22Rv1 (cell line): ENCODE results near the gene SYCE1L.
"Not testable (repeated sequence)": the region's sequence is repeated elsewhere in the genome, so short reads cannot be mapped to it uniquely, and the experiment has no call there.

Source experiments
- H3K27ac ChIP-seq: fragments of 450-650 bp; 2 replicates; pipeline ENCODE4 v1.5.1; 2017
- ZFX ChIP-seq: fragments of 450-650 bp; IDR thresholded peaks from 2 replicates; pipeline ENCODE4 v1.6.1; 2017; ENCODE audit warnings: antibody characterized with exemption, borderline replicate concordance
- TF ChIP-seq, protein P1 (sequence below): fragments of 450-650 bp; IDR thresholded peaks from 2 replicates; pipeline ENCODE4 v1.5.1; 2017; ENCODE audit warnings: mild to moderate bottlenecking

SYCE1L gene

DNA sequence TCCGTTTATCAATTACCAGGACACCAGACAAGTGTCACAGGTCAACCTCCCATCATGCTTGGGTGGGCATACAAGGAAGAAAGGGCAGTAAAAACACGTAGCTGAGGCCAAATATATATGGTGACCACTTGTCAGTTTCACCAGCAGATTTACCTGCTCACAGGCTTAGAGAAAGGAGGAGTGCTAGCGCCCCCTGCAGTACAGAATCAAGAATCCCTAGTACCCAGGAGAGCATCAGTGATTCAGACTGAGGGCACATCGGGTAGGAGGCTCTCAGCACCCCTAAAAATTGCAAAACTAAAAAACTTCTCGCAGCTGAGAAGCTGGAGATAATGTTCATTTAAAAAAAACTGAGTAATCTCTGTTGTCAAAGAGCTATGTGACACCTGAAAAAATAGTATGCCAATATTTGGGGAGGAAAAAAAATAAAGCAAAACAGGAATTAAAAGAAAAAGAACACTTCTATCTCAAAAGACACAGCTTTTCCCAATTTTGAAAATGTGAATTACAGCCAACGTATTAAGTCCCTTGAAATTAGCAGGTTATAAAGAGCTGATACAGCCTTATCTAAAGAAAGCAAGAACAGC is 29.5 kb upstream of the SYCE1L start:
- H3K27ac ChIP-seq = no peak overlapping the region
- TF ChIP-seq, protein P1, sequence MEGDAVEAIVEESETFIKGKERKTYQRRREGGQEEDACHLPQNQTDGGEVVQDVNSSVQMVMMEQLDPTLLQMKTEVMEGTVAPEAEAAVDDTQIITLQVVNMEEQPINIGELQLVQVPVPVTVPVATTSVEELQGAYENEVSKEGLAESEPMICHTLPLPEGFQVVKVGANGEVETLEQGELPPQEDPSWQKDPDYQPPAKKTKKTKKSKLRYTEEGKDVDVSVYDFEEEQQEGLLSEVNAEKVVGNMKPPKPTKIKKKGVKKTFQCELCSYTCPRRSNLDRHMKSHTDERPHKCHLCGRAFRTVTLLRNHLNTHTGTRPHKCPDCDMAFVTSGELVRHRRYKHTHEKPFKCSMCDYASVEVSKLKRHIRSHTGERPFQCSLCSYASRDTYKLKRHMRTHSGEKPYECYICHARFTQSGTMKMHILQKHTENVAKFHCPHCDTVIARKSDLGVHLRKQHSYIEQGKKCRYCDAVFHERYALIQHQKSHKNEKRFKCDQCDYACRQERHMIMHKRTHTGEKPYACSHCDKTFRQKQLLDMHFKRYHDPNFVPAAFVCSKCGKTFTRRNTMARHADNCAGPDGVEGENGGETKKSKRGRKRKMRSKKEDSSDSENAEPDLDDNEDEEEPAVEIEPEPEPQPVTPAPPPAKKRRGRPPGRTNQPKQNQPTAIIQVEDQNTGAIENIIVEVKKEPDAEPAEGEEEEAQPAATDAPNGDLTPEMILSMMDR = peak; percentile 86
- no peak for TF ChIP-seq ZFX

DNA sequence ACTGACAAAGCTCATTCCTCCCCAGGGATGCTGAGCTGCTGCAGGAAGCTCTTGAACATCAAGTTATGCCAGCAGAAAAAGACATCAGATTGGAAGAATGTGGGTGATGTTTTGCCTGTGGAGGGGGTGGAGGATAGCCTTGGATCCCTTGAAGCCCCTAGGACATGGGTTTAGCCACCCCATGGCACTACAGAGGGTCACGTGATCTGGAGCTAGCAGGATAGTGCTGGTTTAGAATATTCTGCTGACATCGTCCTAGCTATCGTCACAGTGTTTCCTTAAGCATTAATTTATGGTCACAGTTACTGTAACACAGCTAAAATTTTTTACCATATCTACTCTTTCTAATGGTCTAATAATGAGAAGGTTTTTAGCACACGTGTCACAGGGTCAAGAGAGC is 28.4 kb upstream of the SYCE1L start:
- TF ChIP-seq, protein P1 = no peak
- no peak for TF ChIP-seq ZFX

DNA sequence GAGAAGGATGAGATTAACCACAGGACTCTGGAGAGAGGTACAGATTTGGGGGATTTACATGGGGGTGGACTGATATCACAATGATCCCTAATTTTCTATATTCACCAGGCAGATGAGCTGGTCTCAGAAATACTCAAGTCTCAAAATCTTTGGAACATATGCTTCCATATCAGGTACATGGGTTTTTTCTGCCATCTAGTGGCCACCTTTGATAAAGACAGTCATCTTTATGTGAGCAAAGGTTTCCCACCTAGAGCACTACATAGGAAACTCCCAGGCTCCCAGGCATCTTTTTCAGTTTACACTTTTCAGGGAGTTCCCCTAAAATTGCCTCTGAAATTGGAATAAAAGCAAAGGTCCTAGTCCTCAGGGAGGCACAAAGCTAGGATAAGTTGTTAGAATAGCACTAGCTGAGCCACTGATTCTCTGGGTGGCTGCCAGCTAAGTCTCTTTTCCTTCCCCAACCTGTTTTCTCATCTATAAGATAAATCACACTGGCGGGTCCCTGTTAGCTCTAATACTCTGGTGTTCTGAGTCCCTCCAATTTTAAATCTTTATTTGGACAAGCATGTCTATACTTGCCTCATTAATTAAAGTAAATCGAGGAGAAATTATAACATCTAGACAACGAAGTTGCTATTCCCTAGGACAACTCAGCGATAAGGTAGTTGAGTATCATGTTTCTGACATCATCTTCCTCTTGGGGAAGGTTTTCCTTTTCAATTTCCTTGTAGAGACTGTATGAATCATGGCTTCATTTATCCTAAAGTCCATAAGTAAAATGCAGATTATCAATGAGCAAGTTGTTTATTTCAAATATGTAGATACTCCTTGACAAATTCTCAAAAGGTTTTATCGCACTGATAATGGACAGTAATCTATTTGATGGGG is 27.2 kb upstream of the SYCE1L start:
- TF ChIP-seq ZFX = no peak
- TF ChIP-seq, protein P1 = peak; percentile 85
- H3K27ac ChIP-seq = no peak overlapping the region

More for the DNA sequence above, 28.4 kb upstream of the SYCE1L start:
- H3K27ac ChIP-seq = no peak overlapping the region

DNA sequence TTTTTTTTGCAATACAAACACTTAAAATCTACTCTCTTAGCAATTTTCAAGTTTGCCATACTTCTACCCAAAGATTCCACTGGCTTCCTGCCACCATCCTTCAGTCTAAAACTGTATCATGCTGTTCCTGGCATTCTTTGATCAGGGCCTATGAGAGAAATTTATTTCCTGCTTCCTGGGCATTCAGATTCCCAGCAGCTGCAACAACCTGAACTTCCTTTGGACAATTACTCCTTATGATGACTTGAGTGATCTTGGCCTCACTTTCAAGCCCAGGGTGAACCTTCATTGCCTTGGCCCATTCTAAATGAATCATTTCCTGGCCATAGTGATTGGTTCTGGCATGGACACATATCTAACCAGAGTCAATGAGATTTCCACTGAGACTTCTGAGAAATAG is 26.3 kb upstream of the SYCE1L start:
- TF ChIP-seq, protein P1 = no peak
- TF ChIP-seq ZFX = no peak
- no peak overlapping the region for H3K27ac ChIP-seq

DNA sequence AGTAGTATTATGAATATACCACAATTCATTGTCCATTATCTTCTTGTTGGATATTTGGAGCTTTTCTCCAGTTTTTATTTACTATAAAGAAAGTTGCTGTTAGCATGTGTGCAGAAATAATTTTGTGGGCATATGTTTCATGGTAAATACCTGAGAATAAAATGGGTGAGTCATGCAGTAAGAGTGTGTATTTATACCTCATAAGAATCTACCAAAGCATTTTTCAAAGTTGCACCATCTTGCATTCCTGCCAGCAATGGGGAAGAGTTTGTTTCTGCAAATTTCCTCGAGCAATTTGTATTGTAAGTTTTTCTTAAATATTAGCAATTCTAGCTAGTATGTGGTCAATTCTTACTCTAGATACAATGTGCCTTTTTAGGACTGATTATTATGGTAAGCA is 16.1 kb upstream of the SYCE1L start:
- no peak for TF ChIP-seq ZFX
- TF ChIP-seq, protein P1 = no peak

DNA sequence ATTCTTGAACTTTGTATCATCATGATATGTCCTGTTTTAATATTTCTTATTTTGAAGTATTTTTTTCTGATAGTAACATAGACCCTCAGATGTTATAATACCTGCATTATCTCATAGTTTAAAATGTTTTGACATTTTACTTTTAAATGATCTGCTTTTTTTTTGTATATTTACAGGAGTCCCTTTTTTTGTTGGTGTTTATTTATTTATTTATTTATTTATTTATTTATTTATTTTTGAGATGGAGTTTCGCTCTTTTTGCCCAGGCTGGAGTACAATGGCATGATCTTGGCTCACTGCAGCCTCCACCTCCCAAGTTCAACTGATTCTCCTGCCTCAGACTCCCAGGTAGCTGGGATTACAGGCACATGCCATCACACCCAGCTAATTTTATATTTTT is 12.9 kb upstream of the SYCE1L start:
- not testable (repeated sequence) for H3K27ac ChIP-seq

More for the DNA sequence above, 16.1 kb upstream of the SYCE1L start:
- no peak overlapping the region for H3K27ac ChIP-seq

DNA sequence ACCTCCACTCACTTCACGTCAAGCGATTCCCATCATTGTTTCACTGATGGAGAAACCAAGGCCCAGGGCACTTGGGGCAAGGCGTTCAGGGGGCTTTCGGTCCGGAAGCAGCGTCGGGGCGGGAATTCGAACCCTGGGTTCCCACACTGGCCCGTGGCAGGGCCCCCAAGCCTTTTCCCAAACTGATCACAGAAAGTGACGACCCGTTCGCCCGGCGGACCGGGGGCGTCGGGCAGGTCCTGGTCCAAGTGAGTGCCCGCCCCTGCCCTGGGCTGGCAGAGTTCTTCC is 9.1 kb upstream of the SYCE1L start:
- TF ChIP-seq, protein P1 = no peak
- TF ChIP-seq ZFX = no peak
- H3K27ac ChIP-seq = peak overlapping the region; percentile 97
